ENCODE measurements around the gene IPCEF1. TPM values are rescaled to one million over a fixed set of nuclear protein-coding genes. Genes with fewer than 3 reads are reported as not detected.

The IPCEF1 gene
- total and polyA plus RNA-seq, 4 donors: 0.46 to 2.8 (median 1.3) TPM

DNA sequence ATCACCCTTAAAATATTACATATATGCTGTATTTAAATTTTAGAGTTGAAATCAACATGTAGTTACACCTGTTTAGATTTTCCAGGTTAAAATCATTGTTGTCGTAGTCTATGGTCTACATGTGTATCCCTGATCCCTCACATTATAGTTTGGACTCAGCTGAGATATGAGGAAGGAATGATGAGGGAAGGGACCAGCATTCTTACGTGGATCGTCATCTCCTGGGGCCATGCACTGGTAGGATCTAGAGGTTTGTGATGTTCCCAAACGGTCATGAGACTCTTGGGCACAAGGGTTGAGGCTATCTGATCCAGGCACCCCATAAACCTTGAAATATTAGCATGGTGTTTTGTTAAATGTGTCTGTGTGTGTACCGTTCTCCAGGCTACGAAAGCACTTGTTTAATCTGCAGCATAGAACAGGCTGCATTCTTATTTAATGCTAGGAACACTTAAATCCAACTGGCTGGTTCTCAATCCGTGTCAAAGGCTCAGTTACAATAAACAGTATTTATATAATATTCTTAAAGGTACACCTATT is 55.4 kb downstream of the IPCEF1 start (continued):
- TF ChIP-seq REST (IDR thresholded peaks at IDR 0.05): no peak
- TF ChIP-seq EGR1 (IDR thresholded peaks at IDR 0.05; ENCODE audit: low read depth in 2 of 2): no peak

DNA sequence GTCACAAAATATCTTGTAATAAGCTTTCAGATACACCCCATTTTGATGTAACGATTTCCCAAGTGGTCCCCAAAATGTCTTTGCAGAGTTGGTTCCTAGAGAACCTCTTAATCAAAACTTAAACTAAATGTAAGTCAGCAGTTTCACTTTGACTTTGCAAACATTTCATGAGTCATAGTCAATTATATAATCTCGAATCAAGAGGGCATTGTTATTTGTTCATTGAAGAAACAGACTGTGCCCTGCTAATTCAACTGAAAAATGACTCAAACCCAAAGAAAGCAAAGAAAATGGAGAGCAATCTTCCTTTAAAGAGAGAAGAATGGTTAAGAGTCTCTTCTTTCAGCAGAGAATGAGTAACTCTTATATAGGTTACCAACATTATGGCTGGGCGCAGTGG is 58.3 kb downstream of the IPCEF1 start:
- H3K4me1 ChIP-seq (ENCODE audit: control insufficient read depth in 4 of 4, insufficient read depth in 4 of 4, low read length in 3 of 4): peaks cover 0 to 5% (median 4%) of the 10 kb centered on the region in 4 donors
- no peaks in the 10 kb centered on the region for H3K36me3 ChIP-seq (ENCODE audit: control insufficient read depth in 4 of 4, insufficient read depth in 3 of 4, low read depth in 1 of 4, low read length in 3 of 4)
- no peaks in the 10 kb centered on the region for H3K9me3 ChIP-seq (ENCODE audit: control insufficient read depth in 4 of 4, low read length in 3 of 4)
- H3K27me3 ChIP-seq (ENCODE audit: control insufficient read depth in 4 of 4, insufficient read depth in 4 of 4, low read length in 3 of 4): no peaks in the 10 kb centered on the region
- 57% methylated on average over 3 of the region's 3 CpGs for WGBS
- TF ChIP-seq TAF1 (conservative IDR thresholded peaks at IDR 0.05) (no peak), RAD21 (IDR thresholded peaks at IDR 0.05) (no peak), JUND (IDR thresholded peaks at IDR 0.05) (peak; percentile 33 to 77), HNF4G (IDR thresholded peaks at IDR 0.05) (no peak), EGR1 (IDR thresholded peaks at IDR 0.05; ENCODE audit: low read depth in 2 of 2) (no peak), GABPA (IDR thresholded peaks at IDR 0.05 in 1 of 2, conservative IDR thresholded peaks at IDR 0.05 in 1 of 2) (no peak), HNF4A (conservative IDR thresholded peaks at IDR 0.05) (peak in 1 of 2 donors; percentile 33), CTCF (IDR thresholded peaks at IDR 0.05; ENCODE audit: low read depth, low read length, missing input control) (no peak), FOXA2 (IDR thresholded peaks at IDR 0.05) (no peak), FOXA1 (IDR thresholded peaks at IDR 0.05) (no peak), RXRA (IDR thresholded peaks at IDR 0.05) (no peak), ATF3 (IDR thresholded peaks at IDR 0.05) (no peak), SP1 (IDR thresholded peaks at IDR 0.05) (no peak)
- TF ChIP-seq, protein P1, sequence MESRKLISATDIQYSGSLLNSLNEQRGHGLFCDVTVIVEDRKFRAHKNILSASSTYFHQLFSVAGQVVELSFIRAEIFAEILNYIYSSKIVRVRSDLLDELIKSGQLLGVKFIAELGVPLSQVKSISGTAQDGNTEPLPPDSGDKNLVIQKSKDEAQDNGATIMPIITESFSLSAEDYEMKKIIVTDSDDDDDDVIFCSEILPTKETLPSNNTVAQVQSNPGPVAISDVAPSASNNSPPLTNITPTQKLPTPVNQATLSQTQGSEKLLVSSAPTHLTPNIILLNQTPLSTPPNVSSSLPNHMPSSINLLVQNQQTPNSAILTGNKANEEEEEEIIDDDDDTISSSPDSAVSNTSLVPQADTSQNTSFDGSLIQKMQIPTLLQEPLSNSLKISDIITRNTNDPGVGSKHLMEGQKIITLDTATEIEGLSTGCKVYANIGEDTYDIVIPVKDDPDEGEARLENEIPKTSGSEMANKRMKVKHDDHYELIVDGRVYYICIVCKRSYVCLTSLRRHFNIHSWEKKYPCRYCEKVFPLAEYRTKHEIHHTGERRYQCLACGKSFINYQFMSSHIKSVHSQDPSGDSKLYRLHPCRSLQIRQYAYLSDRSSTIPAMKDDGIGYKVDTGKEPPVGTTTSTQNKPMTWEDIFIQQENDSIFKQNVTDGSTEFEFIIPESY (IDR thresholded peaks at IDR 0.05): no peak
- TF ChIP-seq, protein P2, sequence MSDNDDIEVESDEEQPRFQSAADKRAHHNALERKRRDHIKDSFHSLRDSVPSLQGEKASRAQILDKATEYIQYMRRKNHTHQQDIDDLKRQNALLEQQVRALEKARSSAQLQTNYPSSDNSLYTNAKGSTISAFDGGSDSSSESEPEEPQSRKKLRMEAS (IDR thresholded peaks at IDR 0.05): peak; percentile 8
- no peak overlapping the region for H3K4me3 ChIP-seq (ENCODE audit: low read depth in 1 of 3, low read length in 3 of 3)
- no peak for DNase-seq (ENCODE audit: low spot score)
- H3K27ac ChIP-seq (ENCODE audit: low read depth in 1 of 2, low read length in 2 of 2): peak overlapping the region in 1 of 2 donors; percentile 12
- H3K9ac ChIP-seq (ENCODE audit: low read depth in 1 of 2, low read length in 2 of 2): no peak overlapping the region

Data from liver (tissue), 9 donors.